ENCODE data around the gene CORO2B.

The CORO2B gene

GRCh38 chr15:68616397-68616796 lies 37.6 kb downstream of the CORO2B start:
- no peak overlapping the region for H3K4me3 ChIP-seq (ENCODE audit: low read depth, low read length)
- TF ChIP-seq CTCF (IDR thresholded peaks at IDR 0.05; ENCODE audit: low read depth, low read length) = no peak

- no peak for TF ChIP-seq CTCF (IDR thresholded peaks at IDR 0.05; ENCODE audit: low read depth, low read length)
- no peak overlapping the region for H3K4me3 ChIP-seq (ENCODE audit: low read depth, low read length)
These were observed 38.2 kb downstream of the CORO2B start for GRCh38 chr15:68617001-68617400.

DNA sequence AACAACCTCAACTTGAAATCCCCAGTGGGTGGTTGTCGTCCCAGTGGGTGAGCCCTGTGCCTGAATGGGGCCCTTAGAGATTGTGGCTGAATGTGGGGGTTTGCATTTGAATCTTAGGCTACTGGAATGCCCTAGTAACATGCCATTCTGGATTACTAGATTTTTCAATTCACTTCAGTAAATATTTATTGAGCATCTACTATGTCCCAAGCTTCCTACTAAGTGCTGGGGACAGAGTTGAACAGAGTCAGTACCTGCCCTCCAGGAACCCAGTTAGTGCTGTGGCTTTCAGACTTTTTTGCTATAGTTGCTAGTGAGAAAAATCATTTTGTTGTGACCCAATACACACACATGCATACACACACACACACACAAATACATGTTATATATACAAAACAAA lies 39.0 kb downstream of the CORO2B start:
- TF ChIP-seq CTCF (IDR thresholded peaks at IDR 0.05; ENCODE audit: low read depth, low read length) = no peak
- no peak overlapping the region for H3K4me3 ChIP-seq (ENCODE audit: low read depth, low read length)

DNA sequence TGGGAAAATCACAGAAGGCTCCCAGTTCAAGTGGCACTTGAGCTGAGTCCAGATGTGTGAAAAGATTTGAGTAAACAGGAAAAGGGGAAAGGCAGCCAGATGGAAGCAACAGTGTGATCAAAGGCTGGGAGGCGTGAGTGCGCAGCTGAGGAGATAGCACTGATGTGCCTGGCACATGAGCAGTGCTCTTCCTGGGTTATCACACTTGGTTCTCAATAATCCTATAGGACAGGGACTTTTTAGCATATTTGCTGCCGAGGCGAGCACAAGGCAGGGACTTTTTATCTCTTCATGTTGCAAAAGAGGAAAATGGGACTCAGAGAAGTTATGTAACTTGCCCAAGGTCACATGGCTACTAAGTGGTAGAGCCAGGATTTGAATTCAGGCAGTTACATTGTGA lies 39.6 kb downstream of the CORO2B start:
- H3K4me3 ChIP-seq (ENCODE audit: low read depth, low read length) = no peak overlapping the region
- TF ChIP-seq CTCF (IDR thresholded peaks at IDR 0.05; ENCODE audit: low read depth, low read length) = no peak

- TF ChIP-seq CTCF (IDR thresholded peaks at IDR 0.05; ENCODE audit: low read depth, low read length) = no peak
- no peak overlapping the region for H3K4me3 ChIP-seq (ENCODE audit: low read depth, low read length)
These were observed 40.3 kb downstream of the CORO2B start for GRCh38 chr15:68618908-68619698.

DNA sequence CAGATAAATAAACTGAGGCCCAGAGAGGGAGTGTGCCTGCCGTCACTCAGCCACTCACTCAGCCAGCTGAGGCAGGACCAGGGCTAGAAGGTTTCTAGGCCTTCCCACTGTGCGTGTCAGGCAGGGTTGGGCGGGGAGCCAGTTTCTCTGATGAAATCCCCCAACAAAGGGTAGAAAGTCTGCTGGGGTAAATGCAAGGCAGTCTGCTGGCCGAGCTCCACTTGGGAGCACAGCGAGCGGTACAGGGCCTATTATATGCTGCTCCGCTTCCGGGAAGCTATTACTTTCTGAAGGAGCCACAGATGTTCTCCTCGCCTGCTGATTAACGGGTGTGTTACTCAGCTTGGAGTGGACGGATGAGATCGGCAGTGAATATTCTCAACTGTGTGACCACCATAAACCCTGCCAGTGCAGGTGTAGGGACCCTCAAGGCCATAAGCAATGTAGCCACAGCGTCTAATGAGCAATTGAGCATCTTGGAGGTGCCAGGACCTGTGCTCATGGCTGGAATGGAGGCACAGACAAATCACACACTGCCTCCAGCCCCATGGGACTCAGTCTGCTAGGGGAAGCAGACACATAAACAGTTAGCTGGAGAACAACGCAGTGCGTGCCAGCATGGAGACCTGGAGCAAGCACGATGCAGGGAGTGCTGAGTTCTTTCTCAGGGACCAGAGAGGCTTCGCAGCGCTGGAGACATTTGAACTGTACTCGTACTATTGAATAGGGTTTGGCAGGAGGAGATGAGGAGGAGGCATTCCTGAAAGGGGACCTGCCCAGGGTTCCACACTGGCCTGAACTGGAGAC lies 42.1 kb downstream of the CORO2B start:
- no peak overlapping the region for H3K4me3 ChIP-seq (ENCODE audit: low read depth, low read length)
- no peak for TF ChIP-seq CTCF (IDR thresholded peaks at IDR 0.05; ENCODE audit: low read depth, low read length)

- no peak for TF ChIP-seq CTCF (IDR thresholded peaks at IDR 0.05; ENCODE audit: low read depth, low read length)
- no peak overlapping the region for H3K4me3 ChIP-seq (ENCODE audit: low read depth, low read length)
These were observed 42.7 kb downstream of the CORO2B start for GRCh38 chr15:68621535-68621934.

Data from WI38 (cell line).